Endothelial cell of umbilical vein (primary cell): ENCODE data around the gene RPS6KA4. TPM values are rescaled to one million over a fixed set of nuclear protein-coding genes. Genes with fewer than 3 reads are reported as not detected.
A peak's percentile ranks its signal among the peaks of the same experiment; 100 is the strongest.

Experiments
- BruUV-seq: library from RNA; stranded (reverse); fragments of 400-500 nt; replicated peaks from 2 replicates; lab custom pipeline; 2021; lab: Mats Ljungman, UMichigan
- CTCF ChIA-PET: fragments of 300-600, 350-600 bp; sonication (Branson Sonifier 250); formaldehyde crosslinking; loops from one replicate; lab custom pipeline; 2021; ENCODE audit warnings: antibody characterized with exemption, inconsistent platforms; lab: Charles Lee
- POLR2A ChIA-PET: fragments of 300-600, 350-600 bp; sonication (Branson Sonifier 250); formaldehyde crosslinking; loops from one replicate; lab custom pipeline; 2021; ENCODE audit warnings: antibody characterized with exemption, inconsistent platforms; lab: Charles Lee
- DNase-seq: peaks from one replicate; pipeline ENCODE4 v3.0.0-alpha.2; 2011; ENCODE audit warnings: low read depth, low spot score
- FAIRE-seq: peaks from 2 replicates; lab custom pipeline; 2011; peaks lifted over from hg19 to GRCh38; lab: Jason Lieb, UNC
- H2AFZ ChIP-seq: 2 replicates; pipeline ENCODE4 v1.6.0; 2012; ENCODE audit warnings: low read depth, low read length, control low read depth, inconsistent platforms
- H3K27ac ChIP-seq: 2 replicates; pipeline ENCODE4 v1.5.1; 2011; ENCODE audit warnings: low read depth, mild to moderate bottlenecking, control low read depth, low read length, moderate library complexity; ENCODE audit not compliant: insufficient read depth
- H3K27me3 ChIP-seq, 2 experiments: 2 replicates each; pipeline versions ENCODE4 v1.6.0 to v1.6.1; 2011; ENCODE audit warnings: low read length in 2 of 2, mixed read lengths in 1 of 2; ENCODE audit not compliant: control insufficient read depth in 2 of 2, insufficient read depth in 2 of 2
- H3K36me3 ChIP-seq, 2 experiments: 2 replicates in 1 of 2; 3 replicates in 1 of 2; pipeline ENCODE4 v1.5.1; 2011; ENCODE audit warnings: low read length in 2 of 2, mild to moderate bottlenecking in 1 of 2, moderate library complexity in 1 of 2; ENCODE audit not compliant: control insufficient read depth in 2 of 2, insufficient read depth in 2 of 2; ENCODE audit errors: extremely low read depth in 1 of 2
- H3K4me1 ChIP-seq: 3 replicates; pipeline ENCODE4 v1.5.1; 2011; ENCODE audit warnings: mild to moderate bottlenecking, low read length; ENCODE audit not compliant: control insufficient read depth, insufficient read depth; ENCODE audit errors: extremely low read depth
- H3K4me2 ChIP-seq: 2 replicates; pipeline ENCODE4 v1.6.1; 2011; ENCODE audit warnings: low read length, control low read depth, mixed read lengths; ENCODE audit not compliant: insufficient read depth
- H3K4me3 ChIP-seq, 3 experiments: fragments of 200-600 bp in 1 of 3; sonication (generic), shearing (Covaris generic) in 1 of 3; replicated peaks in 1 of 3; 2 replicates each; pipeline ENCODE4 v1.5.1; 2011 to 2016; ENCODE audit warnings: control low read depth in 3 of 3, low read length in 3 of 3, mild to moderate bottlenecking in 2 of 3, inconsistent platforms in 1 of 3, low read depth in 1 of 3, moderate library complexity in 1 of 3; ENCODE audit not compliant: insufficient read depth in 1 of 3
- H3K79me2 ChIP-seq: 2 replicates; pipeline ENCODE4 v1.6.0; 2012; ENCODE audit warnings: low read length, inconsistent platforms; ENCODE audit not compliant: control insufficient read depth, insufficient read depth
- H3K9ac ChIP-seq: replicated peaks from 2 replicates; pipeline ENCODE3; 2011; ENCODE audit warnings: low read length, control low read depth; ENCODE audit not compliant: insufficient read depth; ENCODE audit errors: extremely low read depth
- H3K9me1 ChIP-seq: replicated peaks from 3 replicates; pipeline ENCODE4 v1.6.0; 2011; ENCODE audit warnings: mild to moderate bottlenecking, low read length; ENCODE audit not compliant: control insufficient read depth, insufficient read depth; ENCODE audit errors: extremely low read depth
- H3K9me3 ChIP-seq: replicated peaks from 2 replicates; pipeline ENCODE4 v1.5.1; 2012; ENCODE audit warnings: low read length, inconsistent platforms; ENCODE audit not compliant: control insufficient read depth, insufficient read depth
- H4K20me1 ChIP-seq: replicated peaks from 2 replicates; pipeline ENCODE3; 2011; ENCODE audit warnings: mild to moderate bottlenecking, low read length; ENCODE audit not compliant: control insufficient read depth, insufficient read depth; ENCODE audit errors: extremely low read depth
- CTCF ChIP-seq, 2 donors: IDR thresholded peaks; 1 replicate in 1 of 2; 2 replicates in 1 of 2; pipeline ENCODE4 v1.5.1; 2011; ENCODE audit warnings: low read length in 2 of 2, mild to moderate bottlenecking in 2 of 2, moderate library complexity in 2 of 2, control low read depth in 1 of 2, inconsistent platforms in 1 of 2, low read depth in 1 of 2; ENCODE audit not compliant: insufficient read depth in 1 of 2; ENCODE audit errors: extremely low read depth in 1 of 2
- EZH2 ChIP-seq: IDR thresholded peaks from 2 replicates; pipeline ENCODE4 v1.6.1; 2012; ENCODE audit warnings: borderline replicate concordance, low read depth, mild to moderate bottlenecking, moderate library complexity, low read length, inconsistent platforms; ENCODE audit not compliant: severe bottlenecking
- POLR2AphosphoS5 ChIP-seq: IDR thresholded peaks from 2 replicates; pipeline ENCODE4 v1.6.1; 2012; ENCODE audit warnings: low read depth, mild to moderate bottlenecking, control low read depth, low read length, moderate library complexity; ENCODE audit not compliant: insufficient read depth
- dilution Hi-C: fragments of 300-500 bp; cut with MboI; formaldehyde crosslinking; loops from one replicate; pipeline ENCODE4 v1.15.0; 2019; ENCODE audit warnings: low sequenced_read_pairs; ENCODE audit not compliant: extremely low pct_ligation_motif_present
- intact Hi-C: fragments of 100-400 bp; cut with micrococcal nuclease; formaldehyde crosslinking; loops from one replicate; pipeline ENCODE4 v1.10.0; 2022
- polyA plus RNA-seq, 4 experiments: library from polyadenylated mRNA; depleted of rRNA in 3 of 4; stranded (reverse) in 3 of 4; unstranded in 1 of 4; fragments of >200 nt; gene quantifications; 2 replicates each; pipeline versions ENCODE4 v1.2.1 to v1.2.3, GENCODE V29; 2011 to 2012; ENCODE audit warnings: missing spikeins in 1 of 4
- total RNA-seq: library from RNA; stranded (reverse); gene quantifications from 2 replicates; pipeline ENCODE4 v1.2.3, GENCODE V29; 2021

The RPS6KA4 gene
- total and polyA plus RNA-seq, 2 donors (not counting 3 experiments of a cell fraction or from before 2014, with no cell fraction given) = 26.5 to 44.1 TPM

GRCh38 chr11:64356498-64357411 lies 2.2 kb upstream of the RPS6KA4 start:
- Histone ChIP-seq H3K27me3 (no peaks in the 10 kb centered on the region), H2AFZ (no peak overlapping the region), H3K27ac (no peak overlapping the region), H3K9me1 (no peaks in the 10 kb centered on the region), H3K36me3 (peaks cover 0 to 8% of the 10 kb centered on the region in 2 experiments), H3K9me3 (no peaks in the 10 kb centered on the region), H3K79me2 (peaks cover 10% of the 10 kb centered on the region), H3K4me2 (no peak overlapping the region), H3K4me3 (no peak overlapping the region), H4K20me1 (no peaks in the 10 kb centered on the region), H3K9ac (no peak overlapping the region), H3K4me1 (peaks cover 22% of the 10 kb centered on the region)
- peak; percentile 37 for DNase-seq
- TF ChIP-seq CTCF (IDR thresholded peaks at IDR 0.05; ENCODE audit: extremely low read depth in 1 of 2, insufficient read depth in 1 of 2, low read depth in 1 of 2, low read length in 2 of 2) (peak; percentile 39 to 50), EZH2 (no peak), POLR2AphosphoS5 (no peak)
- ChIA-PET POLR2A (interaction anchor here (1.7 kb wide), 1 partner anchor 11 kb away, joined by 11 read pairs; no protein-coding TSS in a partner anchor), CTCF (interaction anchor here (0.6 to 4.5 kb wide), 12 partner anchors 10 to 152 kb away, joined by 3 to 107 read pairs (median 12); partner anchors contain the start of genes ESRRA, FKBP2, PRDX5 and TRMT112)
- dilution Hi-C loops (no loop called here), intact Hi-C loops (loop anchor here (5.0 kb wide), 1 partner anchor 114 kb away; the partner anchor contains the start of gene FKBP2)
- FAIRE-seq = peak; percentile 8
- no TSS peak for BruUV-seq
